ENCODE measurements around the gene PALD1. TPM values are rescaled to one million over a fixed set of nuclear protein-coding genes. Genes with fewer than 3 reads are reported as not detected.
A peak's percentile ranks its signal among the peaks of the same experiment; 100 is the strongest.

PALD1 gene
- total RNA-seq, 1 donor from 2014 or later, result 7.6 TPM

DNA sequence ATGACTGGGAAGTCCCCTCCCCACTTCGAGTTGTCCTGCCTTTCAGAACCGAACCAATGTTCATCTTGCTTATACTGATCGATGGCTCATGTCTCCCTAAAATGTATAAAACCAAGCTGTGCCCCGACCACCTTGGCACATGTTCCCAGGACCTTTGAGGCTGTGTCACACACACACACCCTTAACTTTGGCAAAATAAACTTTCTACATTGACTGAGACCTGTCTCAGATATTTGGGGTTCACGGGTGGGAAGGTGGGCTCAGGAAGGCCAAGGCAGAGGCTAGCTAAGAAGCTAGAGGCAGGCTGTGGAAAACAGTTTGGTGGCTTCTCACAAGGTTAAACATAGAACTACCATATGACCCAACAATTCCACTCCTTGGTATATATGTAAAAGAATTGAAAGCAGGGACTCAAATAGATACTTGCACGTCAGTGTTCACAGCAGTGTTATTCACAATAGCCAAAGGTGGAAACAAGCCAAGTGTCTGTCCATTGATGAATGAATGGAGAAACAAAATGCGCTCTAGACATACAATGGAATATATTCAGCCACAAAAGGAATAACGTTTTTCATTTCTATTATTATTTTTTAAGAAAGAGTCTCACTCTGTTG, 108.6 kb downstream of the PALD1 start:
- peak; percentile 26 for DNase-seq (ENCODE audit: low spot score)

DNA sequence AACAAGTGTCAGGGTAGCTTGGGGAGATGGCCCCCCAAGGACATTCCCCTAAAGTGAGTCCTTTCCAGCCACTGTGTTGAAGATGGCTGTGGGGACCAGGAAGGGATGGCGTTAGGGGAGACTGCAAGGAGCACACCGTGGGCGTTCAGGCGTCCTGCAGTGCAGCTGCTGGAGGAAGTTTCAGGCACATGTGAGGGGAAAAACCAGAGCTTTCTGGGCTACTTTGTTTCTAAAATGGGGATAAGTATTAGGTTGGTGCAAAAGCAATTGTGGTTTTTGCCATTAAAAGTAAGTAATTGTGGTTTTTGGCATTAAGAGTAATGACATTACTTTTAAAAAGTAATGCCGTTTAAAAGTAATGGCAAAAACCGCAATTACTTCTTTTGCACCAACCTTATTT, 109.7 kb downstream of the PALD1 start:
- DNase-seq (ENCODE audit: low spot score), result peak; percentile 41

DNA sequence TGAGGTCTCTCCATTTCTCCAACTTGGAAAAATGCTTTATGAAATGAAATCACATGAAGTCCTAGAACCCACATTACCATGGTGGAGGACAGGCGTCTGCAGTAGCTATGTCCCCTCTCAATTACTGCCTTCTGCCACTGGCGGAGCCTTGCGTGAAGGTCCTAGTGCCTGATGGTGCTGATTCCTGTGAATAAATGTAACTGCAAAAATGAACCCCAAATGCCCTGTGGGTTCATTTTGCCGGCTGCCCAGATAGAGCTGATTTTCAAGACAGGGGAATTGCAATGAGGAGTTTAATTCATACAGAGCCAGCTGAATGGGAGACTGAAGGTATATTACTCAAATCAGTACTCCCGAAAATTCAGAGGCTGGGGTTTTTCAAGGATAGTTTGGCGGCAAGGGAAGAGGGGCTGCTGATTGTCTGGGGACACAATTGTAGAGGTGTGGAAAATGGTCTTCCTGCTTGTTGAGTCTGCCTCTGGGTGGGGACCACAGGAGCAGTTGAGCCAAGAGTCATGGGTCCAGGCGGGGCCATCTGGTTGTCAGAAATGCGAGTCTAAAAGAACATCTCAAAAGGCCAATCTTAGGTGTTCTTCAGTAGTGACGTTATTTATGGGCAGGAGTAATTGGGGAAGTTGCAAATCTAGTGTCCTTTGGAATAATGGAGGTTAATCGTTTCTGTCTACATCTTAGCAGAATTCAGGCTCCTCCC, 110.4 kb downstream of the PALD1 start:
- peak; percentile 43 for DNase-seq (ENCODE audit: low spot score)

DNA sequence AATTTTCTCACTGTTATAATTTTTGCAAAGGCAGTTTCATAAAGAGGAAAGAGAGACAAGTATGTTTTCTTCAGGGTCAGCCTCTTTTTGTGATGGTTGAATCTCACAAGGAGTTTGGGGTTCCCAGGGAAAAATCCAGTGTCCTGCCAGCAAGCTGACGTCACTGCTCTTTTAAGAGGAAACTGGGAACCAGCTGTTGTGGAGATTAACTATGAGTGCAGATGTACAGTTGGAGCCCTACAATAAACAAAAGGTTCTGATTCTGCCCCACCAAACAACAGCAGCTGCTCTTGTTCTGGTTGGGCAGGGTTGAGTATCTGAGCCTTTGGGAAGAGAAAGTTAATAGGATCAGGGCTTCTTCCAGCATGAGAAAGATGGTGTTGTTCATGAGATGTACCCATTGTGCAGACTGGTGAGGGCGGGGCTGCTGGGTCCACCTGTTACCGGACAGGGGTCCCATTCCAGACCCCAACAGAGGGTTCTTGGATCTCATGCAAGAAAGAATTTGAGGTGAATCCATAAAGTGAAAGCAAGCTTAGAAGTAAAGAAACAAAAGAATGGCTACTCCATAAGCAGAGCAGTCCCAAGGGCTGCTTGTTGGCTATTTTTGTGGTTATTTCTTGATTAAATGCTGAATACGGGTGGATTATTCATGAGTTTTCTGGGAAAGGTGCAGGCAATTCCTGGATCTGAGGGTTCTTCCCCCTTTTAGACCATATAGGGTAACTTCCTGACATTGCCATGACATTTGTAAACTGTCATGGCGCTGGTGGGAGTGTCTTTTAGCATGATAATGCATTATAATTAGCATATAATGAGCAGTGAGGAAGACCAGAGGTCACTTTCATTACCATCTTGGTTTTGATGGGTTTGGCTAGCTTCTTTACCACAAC, 111.4 kb downstream of the PALD1 start:
- DNase-seq (ENCODE audit: low spot score), result peak; percentile 24

DNA sequence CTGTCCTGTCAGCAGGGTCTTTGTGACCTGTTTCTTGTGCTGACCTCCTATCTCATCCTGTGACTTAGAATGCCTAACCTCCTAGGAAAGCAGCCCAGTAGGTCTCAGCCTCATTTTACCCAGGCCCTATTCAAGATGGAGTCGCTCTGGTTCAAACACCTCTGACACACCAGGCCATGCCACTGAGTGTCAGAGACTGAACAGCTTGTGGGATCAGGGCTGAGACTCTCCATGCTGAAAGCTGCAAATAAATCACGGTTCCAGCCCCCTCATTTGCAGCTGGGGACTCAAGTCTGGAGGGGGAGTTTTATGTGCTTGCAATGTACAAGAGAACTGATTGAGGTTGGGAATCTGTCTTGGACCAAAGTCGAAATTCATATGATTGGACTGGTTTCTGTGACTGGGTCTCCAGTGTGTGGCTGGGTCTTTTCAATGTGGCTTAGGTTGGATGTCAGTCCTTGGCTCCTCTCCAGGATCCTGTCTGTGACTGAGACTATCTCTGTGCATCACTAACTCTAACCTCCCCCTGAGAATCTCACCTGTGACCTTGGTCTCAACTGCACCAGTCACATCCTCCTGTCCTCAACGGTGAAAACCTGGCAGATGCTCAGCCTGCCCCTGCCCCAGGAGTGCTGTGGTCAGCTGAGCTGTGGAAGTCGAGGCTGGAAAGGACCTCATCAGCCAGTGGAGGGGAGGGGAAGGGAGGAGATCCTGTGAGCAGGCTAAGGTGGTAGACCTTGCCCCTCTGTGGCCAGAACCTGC, 112.3 kb downstream of the PALD1 start:
- peak; percentile 51 for DNase-seq (ENCODE audit: low spot score)

DNA sequence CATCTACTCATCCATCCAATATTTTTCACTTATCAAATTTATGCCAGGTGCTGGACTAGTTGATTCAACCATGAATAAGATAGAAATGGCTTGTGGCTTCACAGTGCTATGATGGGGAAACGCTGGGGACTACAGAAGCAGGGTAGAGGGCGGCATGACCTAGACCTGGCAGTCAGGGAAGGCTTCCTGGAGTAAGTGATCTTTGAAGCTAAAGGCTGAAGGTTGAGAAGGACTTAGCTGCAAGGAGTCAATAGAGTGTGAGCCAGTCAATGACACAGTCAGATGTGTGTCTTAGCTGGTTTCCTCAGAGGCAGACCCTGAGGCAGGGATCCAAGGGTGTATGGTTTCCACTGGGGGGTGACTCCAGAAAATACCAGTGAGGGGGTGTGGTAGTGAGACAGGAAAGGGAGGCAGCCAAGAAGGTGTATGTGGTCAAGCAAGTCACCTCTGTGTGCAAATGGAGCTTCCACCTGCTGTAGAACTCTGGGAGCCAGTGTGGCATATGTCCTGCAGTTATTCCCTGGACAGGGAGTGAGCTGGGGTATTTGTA, 113.7 kb downstream of the PALD1 start:
- peak; percentile 35 for DNase-seq (ENCODE audit: low spot score)

DNA sequence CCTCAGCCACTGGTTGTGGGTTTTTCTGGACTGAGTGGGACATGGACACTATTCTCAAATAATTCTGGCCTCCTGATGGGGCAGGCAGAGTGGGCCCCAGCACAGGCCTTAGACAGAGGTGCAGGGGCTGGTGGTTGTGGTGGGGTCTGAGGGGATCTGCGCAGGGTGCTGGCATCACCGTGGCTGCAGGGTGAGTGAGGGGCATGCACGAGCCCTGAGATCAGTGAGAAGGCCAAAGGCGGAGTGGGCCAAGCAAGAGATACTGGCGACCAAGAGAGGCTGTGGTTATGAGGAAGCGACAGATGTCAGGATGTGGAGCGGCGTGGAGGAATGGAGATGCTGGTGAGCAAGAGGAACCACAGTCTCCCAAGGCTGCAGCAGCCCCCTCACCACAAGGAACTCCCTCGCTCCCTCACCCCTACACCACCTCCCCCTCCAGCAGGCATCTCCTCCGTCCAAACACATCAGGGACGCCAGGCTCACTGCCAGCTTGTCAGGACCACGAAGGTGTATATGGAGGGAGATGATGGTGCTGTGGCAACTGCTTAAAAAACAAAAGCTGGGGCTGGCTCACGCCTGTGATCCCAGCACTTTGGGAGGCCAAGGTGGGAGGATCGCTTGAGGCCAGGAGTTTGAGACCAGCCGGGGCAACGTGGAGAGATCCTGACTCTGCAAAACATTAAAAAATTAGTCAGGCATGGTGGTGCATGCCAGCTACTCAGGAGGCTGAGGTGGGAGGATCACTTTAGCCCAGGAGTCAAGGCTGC, 114.4 kb downstream of the PALD1 start:
- peak; percentile 73 for DNase-seq (ENCODE audit: low spot score)

DNA sequence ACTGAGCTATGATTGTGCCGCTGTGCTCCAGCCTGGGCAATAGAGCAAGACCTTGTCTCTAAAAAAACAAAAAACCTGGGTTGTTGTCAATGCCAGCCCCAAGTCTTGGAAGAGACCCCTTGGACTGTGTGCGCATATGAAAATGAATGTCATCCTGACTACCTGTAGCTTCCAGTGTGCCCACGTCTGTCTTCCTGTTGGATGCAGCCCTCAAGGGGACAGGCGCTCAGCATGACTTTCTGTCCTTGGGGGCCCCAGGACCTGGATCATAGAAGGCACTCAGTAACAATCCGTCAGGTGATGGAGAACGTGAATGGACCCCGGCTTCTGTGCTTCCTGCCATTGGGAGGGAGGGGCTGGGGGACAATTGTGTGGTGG, 114.9 kb downstream of the PALD1 start:
- no peak for DNase-seq (ENCODE audit: low spot score)

DNA sequence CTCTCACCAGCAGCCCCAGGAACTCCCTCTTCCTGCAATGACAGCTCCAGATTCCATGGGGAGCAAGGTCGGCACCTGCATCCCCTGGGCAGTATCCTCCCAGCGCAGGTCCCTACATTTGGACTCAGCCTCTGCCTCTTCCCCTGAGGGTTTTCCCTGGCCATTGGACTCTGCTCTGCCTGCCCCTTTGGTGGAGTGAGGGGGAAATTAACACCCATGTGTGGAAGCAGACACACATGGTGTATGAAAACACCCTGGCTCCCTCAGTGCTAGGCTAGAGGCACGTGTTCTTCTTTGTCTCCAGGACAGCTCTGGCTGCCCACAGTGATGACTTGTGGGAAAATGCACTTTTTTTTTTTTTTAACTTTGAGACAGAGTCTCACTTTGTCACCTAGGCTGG, 115.6 kb downstream of the PALD1 start:
- DNase-seq (ENCODE audit: low spot score), result peak; percentile 68

DNA sequence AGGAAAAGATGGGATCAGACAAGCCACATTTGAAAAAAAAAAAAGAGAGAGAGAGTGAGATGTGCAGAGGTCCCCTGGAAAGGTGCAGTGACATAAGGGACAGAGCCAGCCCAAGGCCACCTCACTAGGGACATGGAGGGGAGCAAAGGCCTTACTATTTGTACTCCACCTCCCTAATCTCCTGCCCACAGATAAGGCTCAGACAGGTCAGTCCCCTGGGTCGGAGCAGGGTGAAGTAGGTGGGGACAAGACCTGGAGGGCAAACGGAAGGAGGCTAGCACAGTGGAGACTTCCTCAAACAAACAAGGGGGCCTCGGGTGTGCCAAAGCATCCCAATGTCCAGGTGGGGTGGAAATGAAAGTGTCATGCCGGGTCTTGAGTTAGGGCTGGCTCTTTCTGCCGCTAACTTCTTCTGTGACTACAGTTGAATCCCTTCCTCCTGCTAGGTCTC, 117.0 kb downstream of the PALD1 start:
- peak; percentile 60 for DNase-seq (ENCODE audit: low spot score)

DNA sequence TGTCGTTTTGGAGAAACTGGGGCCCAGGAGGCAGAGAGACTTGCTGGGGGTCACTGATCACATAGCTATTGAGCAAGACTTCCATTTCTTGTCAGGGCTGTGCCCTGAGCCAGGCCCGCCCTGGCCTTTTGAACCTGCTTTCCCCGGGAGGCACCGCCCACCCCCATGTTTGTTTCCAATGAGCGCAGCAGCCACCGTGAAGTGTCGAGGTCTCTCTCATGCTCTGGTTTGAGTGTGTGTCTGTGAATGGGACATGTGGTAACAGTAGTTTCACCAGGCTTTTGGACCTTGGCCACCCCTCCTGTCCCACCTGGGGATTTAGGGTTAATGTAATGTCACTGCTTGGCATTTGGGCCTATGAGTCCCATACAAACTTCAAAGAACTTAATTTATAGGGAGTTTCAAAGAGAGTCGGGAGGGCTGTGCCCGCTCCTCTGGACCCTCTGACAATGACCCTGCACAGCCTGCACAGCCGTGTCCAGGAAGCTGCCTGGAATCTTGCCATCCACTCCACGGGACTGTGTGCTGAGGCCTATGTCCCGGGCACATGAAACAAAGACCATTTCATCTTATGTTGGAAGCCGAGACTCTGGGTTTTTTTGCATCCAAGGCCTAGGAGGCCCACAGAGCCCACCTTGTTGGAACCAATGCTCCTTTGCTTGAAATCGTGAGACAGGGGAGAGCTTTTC, 117.7 kb downstream of the PALD1 start:
- peak; percentile 79 for DNase-seq (ENCODE audit: low spot score)

DNA sequence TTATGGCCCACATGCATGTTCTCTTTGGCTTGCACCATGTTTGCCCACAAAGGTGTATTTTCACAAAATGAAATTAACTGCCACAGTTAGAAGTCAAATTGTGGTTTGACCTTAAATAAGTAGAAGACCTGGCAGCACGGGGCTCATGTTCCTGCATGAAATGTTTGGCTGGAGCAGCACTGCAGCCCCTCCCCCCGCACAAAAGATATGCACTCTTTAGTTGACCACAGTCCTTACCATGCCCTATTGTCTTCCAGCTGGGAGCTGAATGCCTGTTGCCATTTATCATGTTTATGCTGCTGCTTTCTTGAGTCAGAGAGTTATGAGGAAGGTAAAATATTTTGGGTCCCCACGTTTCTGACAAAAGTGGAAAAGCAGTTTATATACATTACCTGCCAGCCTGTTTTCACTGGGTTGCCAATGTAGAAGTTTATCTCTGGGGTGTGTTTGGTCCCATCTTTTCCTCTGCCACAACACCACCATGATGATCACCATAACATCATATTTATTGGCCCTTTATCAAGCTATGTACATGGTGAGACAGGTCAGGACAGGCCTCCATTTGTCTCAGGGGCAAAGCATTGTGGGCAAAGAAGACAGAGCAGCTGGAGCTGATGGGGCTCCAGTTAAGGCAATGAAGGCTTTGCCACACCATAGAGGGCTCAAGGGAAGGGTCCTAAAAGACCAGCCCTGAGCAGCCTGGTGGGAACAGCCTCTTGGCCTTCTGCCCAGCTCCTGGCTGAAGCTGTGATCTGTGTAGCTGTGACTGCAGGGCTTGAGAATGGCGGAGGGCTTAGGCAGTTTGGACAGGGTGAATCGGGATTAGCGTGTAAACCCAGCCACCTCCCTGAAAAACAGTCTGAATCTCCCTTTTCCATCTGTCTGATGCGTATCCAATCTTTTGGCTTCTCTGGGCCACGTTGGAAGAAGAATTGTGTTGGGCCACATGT, 118.6 kb downstream of the PALD1 start:
- DNase-seq (ENCODE audit: low spot score), result no peak

DNA sequence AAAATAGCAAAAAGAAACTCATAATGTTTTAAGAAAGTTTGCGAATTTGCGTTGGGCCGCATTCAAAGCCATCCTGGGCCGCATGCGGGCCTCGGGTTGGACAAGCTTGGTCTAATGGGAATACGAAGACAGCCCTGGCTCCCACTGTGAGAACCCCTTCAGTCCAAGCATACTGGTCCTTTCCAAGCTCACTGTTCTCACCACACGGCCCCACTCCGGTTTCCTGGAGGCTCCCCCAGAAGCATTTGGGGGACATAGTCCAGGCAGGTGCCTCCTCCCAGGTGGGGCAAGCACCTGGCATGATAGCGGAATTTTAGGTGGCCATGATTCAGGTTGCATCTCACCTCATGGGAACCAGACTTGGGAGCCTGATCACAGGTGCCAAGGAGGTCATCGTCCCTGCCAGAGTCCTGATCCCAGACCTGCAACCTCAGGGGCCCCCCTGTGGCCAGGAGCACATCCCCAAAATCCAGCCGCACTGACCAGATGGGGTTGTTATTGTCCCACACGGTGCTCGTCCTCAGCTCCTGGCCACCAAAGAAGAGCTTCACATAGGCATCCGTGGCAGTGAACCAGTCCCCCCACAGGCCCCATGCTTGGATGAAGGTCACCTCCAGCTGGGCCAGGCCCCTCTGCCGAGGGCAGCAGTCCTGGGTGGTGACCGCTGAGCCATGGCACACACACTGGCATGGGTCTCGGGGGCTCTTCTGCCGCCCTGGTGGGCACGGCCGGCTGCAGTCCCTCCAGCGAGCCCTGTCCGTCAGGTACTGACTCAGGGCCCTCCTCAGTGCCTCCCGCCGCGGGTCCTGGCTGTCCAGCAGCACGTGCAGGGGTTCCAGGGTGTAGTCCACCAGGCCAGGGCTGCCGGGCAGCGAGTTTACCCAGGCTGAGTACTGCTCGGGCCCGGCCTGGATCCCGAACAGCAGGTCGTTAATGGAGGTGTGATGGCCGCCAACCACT, 119.6 kb downstream of the PALD1 start:
- DNase-seq (ENCODE audit: low spot score), result peak; percentile 88

DNA sequence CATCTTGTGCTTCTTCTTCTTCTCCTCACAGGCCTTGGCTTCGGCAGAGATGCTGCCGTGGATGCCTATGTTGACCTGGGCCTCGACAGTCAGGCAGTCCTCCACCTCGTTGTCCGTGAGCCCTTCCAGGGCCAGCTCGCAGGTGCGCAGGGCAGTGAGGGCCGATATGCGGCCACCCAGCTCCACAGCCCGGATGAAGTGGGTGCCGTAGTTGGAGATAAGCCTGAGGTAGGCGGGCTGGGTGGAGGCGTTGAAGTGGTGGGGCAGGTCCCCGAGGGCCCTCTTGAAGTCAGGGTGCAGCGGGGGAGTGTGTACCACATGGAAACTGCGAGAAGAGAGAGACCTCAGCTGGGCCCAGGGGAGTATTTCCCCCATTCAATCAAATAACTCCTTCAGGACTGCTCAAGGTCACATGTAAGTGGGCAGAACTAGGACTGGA, 120.3 kb downstream of the PALD1 start:
- no peak for DNase-seq (ENCODE audit: low spot score)

DNA sequence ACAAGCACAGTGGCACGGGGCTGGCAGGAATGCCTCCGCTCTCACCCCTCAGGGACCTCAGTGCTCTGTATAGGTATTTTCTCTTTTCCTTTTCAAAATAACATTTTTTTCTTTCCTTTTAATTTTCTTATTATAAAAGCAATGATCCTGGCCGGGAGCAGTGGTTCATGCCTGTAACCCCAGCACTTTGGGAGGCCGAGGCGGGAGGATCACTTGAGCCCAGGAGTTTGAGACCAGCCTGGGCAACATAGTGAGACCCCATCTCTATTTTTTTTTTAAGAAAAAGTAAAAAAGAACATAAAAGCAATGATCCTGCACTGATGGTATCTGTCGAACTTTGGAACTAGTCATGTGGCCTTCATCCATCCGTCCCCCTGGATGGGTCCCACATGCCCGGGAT, 120.8 kb downstream of the PALD1 start:
- DNase-seq (ENCODE audit: low spot score), result no peak

DNA sequence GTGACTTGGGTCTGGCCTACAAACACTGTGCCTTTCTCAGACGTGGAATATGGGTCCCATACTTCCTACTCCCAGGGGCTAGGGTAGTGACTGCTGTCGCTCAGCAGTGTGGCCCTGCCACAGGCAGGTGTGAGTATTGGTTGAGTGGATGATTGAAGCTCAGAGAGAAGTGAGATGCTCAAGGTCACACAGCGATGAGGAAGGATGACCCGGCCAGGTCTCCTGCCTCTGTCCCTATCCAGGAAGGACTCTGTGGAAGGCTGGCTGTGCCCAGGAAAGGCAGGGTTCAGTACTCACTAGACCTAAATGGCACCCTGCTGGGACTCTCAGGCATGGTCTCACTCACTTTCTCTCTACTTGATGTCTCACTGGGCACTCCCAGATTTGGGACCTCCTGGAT, 121.2 kb downstream of the PALD1 start:
- peak; percentile 82 for DNase-seq (ENCODE audit: low spot score)
